HUDEP-2 (cell line): ENCODE data around the gene EPHB2.
"Not testable (repeated sequence)": the region's sequence is repeated elsewhere in the genome, so short reads cannot be mapped to it uniquely, and the experiment has no call there.

Experiments
- DNase-seq, 76 experiments: peaks; one replicate each; lab custom pipeline; 2025; ENCODE audit not compliant: unreplicated experiment in 76 of 76; lab: John Stamatoyannopoulos, UW

EPHB2 gene

GRCh38 chr1:22689505-22689904 lies 21.1 kb upstream of the EPHB2 start:
- DNase-seq = no peak

GRCh38 chr1:22691031-22691753 lies 19.4 kb upstream of the EPHB2 start:
- no peak for DNase-seq

- DNase-seq = no peak
These were observed 16.5 kb upstream of the EPHB2 start for GRCh38 chr1:22694172-22694571.

- DNase-seq = no peak
These were observed 14.0 kb upstream of the EPHB2 start for GRCh38 chr1:22696610-22697009.

GRCh38 chr1:22697980-22698379 lies 12.7 kb upstream of the EPHB2 start:
- DNase-seq = no peak

- no peak for DNase-seq
These were observed 10.7 kb upstream of the EPHB2 start for GRCh38 chr1:22699681-22700520.

- DNase-seq = no peak
These were observed 8.1 kb upstream of the EPHB2 start for GRCh38 chr1:22702296-22703085.

- peak in 67 of 76 experiments; percentile 6 to 83 (median 49) for DNase-seq
These were observed 6.1 kb upstream of the EPHB2 start for GRCh38 chr1:22704440-22705067.

- no peak for DNase-seq
These were observed 5.1 kb upstream of the EPHB2 start for GRCh38 chr1:22705586-22705985.

GRCh38 chr1:22706100-22706499 lies 4.5 kb upstream of the EPHB2 start:
- DNase-seq = not testable (repeated sequence)

GRCh38 chr1:22708777-22709176 lies 1.9 kb upstream of the EPHB2 start:
- no peak for DNase-seq

GRCh38 chr1:22709227-22709626 lies 1.4 kb upstream of the EPHB2 start:
- DNase-seq = no peak

GRCh38 chr1:22709891-22710700 lies 543 bp upstream of the EPHB2 start:
- DNase-seq = peak in 39 of 76 experiments; percentile 2 to 45 (median 19)

- no peak for DNase-seq
These were observed 432 bp downstream of the EPHB2 start for GRCh38 chr1:22711071-22711470.

- DNase-seq = no peak
These were observed 1.2 kb downstream of the EPHB2 start for GRCh38 chr1:22711591-22712501.

- DNase-seq = no peak
These were observed 2.0 kb downstream of the EPHB2 start for GRCh38 chr1:22712502-22713271.

- DNase-seq = no peak
These were observed 3.8 kb downstream of the EPHB2 start for GRCh38 chr1:22714455-22714854.
